K562 (cell line): Measurements from ENCODE around the gene CHRNB1. TPM values are rescaled to one million over a fixed set of nuclear protein-coding genes. Genes with fewer than 3 reads are reported as not detected.

Source experiments
- AFF4 ChIP-seq: sonication (generic); formaldehyde crosslinking; IDR thresholded peaks from 2 replicates; pipeline ENCODE4 v1.8.0; 2023; ENCODE audit warnings: mild to moderate bottlenecking, missing genetic modification reagents
- ATF7 ChIP-seq: fragments of 450-650 bp; IDR thresholded peaks from 2 replicates; pipeline ENCODE4 v1.7.1; 2014; ENCODE audit warnings: mild to moderate bottlenecking, moderate library complexity
- CGGBP1 ChIP-seq: fragments of 250-450 bp; sonication (Bioruptor Pico); IDR thresholded peaks from 2 replicates; pipeline ENCODE4 v1.9.0; 2021; ENCODE audit warnings: mild to moderate bottlenecking
- CHD2 ChIP-seq: IDR thresholded peaks from 2 replicates; pipeline ENCODE4 v1.6.1; 2011; ENCODE audit warnings: low read depth, low read length
- FOXK2 ChIP-seq, 2 experiments: fragments of 450-650 bp; IDR thresholded peaks in 1 of 2; conservative IDR thresholded peaks in 1 of 2; 2 replicates each; pipeline ENCODE4 v1.6.1; 2016; ENCODE audit warnings: low read depth in 2 of 2, mild to moderate bottlenecking in 1 of 2
- JUN ChIP-seq, 2 experiments: sonication (generic) in 1 of 2; formaldehyde crosslinking in 1 of 2; IDR thresholded peaks; 2 replicates each; pipeline versions ENCODE4 v1.6.1 to v1.8.0; 2012 to 2022; ENCODE audit warnings: borderline replicate concordance in 2 of 2, mild to moderate bottlenecking in 2 of 2, improper control_type of control experiment in 1 of 2, low read depth in 1 of 2, low read length in 1 of 2, missing genetic modification reagents in 1 of 2
- RAD21 ChIP-seq, 2 experiments: fragments of 250-450 bp in 1 of 2; fragments of 450-650 bp in 1 of 2; sonication (Bioruptor Pico) in 1 of 2; formaldehyde crosslinking in 1 of 2; IDR thresholded peaks in 1 of 2; conservative IDR thresholded peaks in 1 of 2; 2 replicates each; pipeline versions ENCODE4 v1.4.0 to v1.8.0; 2020 to 2022; ENCODE audit warnings: mild to moderate bottlenecking in 2 of 2, moderate library complexity in 1 of 2
- SRF ChIP-seq, 2 experiments: fragments of 250-450, 450-650 bp in 1 of 2; sonication (Bioruptor Pico) in 1 of 2; sonication (generic) in 1 of 2; formaldehyde crosslinking; IDR thresholded peaks; 2 replicates each; pipeline versions ENCODE4 v1.5.0 to v1.5.1; 2020 to 2022; ENCODE audit warnings: mild to moderate bottlenecking in 1 of 2, missing genetic modification reagents in 1 of 2
- TCF3 ChIP-seq: sonication (generic); formaldehyde crosslinking; IDR thresholded peaks from 2 replicates; pipeline ENCODE4 v1.4.0; 2020; ENCODE audit warnings: mild to moderate bottlenecking, missing genetic modification reagents
- UBTF ChIP-seq, 2 experiments: IDR thresholded peaks; 2 replicates each; pipeline ENCODE4 v1.6.1; 2012; ENCODE audit warnings: improper control_type of control experiment in 2 of 2, low read depth in 2 of 2, low read length in 2 of 2, borderline replicate concordance in 1 of 2
- ZBTB5 ChIP-seq: fragments of 450-650 bp; IDR thresholded peaks from 2 replicates; pipeline ENCODE4 v1.6.1; 2017; ENCODE audit warnings: antibody characterized with exemption
- ZEB2 ChIP-seq: fragments of 450-650 bp; IDR thresholded peaks from 2 replicates; pipeline ENCODE4 v1.6.1; 2016
- ZHX1 ChIP-seq: fragments of 150-350 bp; conservative IDR thresholded peaks from 2 replicates; pipeline ENCODE4 v1.6.1; 2014; ENCODE audit warnings: low read length
- ZNF695 ChIP-seq: fragments of 450-650 bp; formaldehyde crosslinking; IDR thresholded peaks from 2 replicates; pipeline ENCODE4 v1.4.0; 2020; ENCODE audit warnings: mild to moderate bottlenecking, moderate library complexity
- polyA plus RNA-seq, 8 experiments: library from polyadenylated mRNA; depleted of rRNA in 4 of 8; stranded (reverse) in 5 of 8; unstranded in 3 of 8; fragments of >200 nt; fragmentation: Nextera tagmentation in 2 of 8; fragmentation: Illumina TruSeq in 1 of 8; extraction: Ambion mirVana in 2 of 8; extraction: Trizol in 1 of 8; gene quantifications; 2 replicates each; pipeline versions ENCODE4 v1.2.1 to v1.2.3, GENCODE V29; 2011 to 2014; ENCODE audit warnings: inconsistent platforms in 1 of 8, missing spikeins in 1 of 8
- total RNA-seq, 7 experiments: library from RNA; depleted of rRNA in 6 of 7; stranded (reverse); fragments of >200 nt in 6 of 7; fragmentation: Illumina TruSeq in 2 of 7; extraction: Trizol in 2 of 7; gene quantifications; 2 replicates each; pipeline versions ENCODE4 v1.2.1 to v1.2.3, GENCODE V29; 2011 to 2021; ENCODE audit warnings: low replicate concordance in 1 of 7

Gene CHRNB1
- total and polyA plus RNA-seq, 9 of the 15 experiments (the other 6 are each of a cell fraction or from before 2014, with no cell fraction given): 4.7 to 12.3 (median 6.8) TPM

- TF ChIP-seq ZHX1 (no peak), ATF7 (peak; percentile 59), ZNF695 (CRISPR knock-in tag) (no peak), JUN (IDR thresholded peaks at IDR 0.05; ENCODE audit: borderline replicate concordance, low read depth, low read length) (no peak), JUN (CRISPR knock-in tag; IDR thresholded peaks at IDR 0.05; ENCODE audit: borderline replicate concordance) (no peak), SRF (CRISPR knock-in tag; IDR thresholded peaks at IDR 0.05) (peak in 1 of 2 experiments; percentile 27; a peak in 1 of 4 replicates), FOXK2 (conservative IDR thresholded peaks at IDR 0.05 in 1 of 2, IDR thresholded peaks at IDR 0.05 in 1 of 2; ENCODE audit: low read depth in 2 of 2) (peak; percentile 18 to 54; a peak in 1 of 4 replicates), ZBTB5 (peak; percentile 73), UBTF (IDR thresholded peaks at IDR 0.05; ENCODE audit: borderline replicate concordance in 1 of 2, low read depth in 2 of 2, low read length in 2 of 2) (peak; percentile 45 to 88; a peak in 2 of 4 replicates), RAD21 (CRISPR knock-in tag; conservative IDR thresholded peaks at IDR 0.05 in 1 of 2, IDR thresholded peaks at IDR 0.05 in 1 of 2) (no peak), ZEB2 (no peak), AFF4 (CRISPR knock-in tag) (peak; percentile 36; the same call in 1 of the 2 replicates), CGGBP1 (CRISPR knock-in tag) (no peak), CHD2 (peak; percentile 79), TCF3 (no peak)
These were observed 40.7 kb upstream of the CHRNB1 start, which contains the start of gene TMEM256 (continued) for GRCh38 chr17:7403977-7404736.
